ENCODE data around the gene GPC5.
"Not testable (repeated sequence)": the region's sequence is repeated elsewhere in the genome, so short reads cannot be mapped to it uniquely, and the experiment has no call there.

GPC5 gene

DNA sequence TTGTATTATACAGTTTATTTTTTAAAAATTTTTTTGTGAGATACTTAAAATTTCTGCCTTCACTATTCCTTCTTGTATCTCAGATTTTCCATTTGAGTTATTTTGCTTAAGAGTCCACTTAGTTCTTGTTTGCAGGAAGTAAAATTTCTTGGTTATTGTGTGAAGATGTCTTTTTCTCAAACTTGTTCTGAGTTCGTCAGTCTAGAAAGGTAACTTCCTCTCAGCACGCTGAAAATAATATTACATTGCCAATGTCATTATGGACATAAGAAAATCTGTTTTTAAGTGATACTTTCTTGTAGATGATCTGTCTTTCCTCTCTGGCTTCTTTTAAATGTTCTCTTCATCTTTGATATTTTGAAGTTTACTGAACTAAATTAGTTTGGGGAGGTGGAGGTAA is 1096.5 kb downstream of the GPC5 start:
- no peak for FAIRE-seq

DNA sequence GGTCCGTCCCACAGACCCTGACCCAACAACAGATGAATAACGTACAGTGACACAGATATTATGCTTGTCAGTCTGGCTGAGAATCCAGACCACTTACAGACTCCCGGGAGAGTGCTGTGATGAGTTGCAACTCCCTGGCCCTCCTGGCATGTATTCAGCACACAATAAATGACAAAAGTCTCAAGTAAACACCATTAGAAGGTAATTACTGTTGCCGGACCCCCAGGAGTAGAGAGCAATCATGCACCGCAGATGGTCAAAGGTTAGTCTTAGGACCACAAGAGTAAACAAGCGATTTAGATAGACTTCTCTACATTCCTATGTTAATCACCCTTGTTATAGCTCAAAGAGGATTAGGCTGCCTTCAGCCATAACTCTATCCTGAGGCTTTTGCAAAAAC is 1101.8 kb downstream of the GPC5 start:
- FAIRE-seq = no peak

DNA sequence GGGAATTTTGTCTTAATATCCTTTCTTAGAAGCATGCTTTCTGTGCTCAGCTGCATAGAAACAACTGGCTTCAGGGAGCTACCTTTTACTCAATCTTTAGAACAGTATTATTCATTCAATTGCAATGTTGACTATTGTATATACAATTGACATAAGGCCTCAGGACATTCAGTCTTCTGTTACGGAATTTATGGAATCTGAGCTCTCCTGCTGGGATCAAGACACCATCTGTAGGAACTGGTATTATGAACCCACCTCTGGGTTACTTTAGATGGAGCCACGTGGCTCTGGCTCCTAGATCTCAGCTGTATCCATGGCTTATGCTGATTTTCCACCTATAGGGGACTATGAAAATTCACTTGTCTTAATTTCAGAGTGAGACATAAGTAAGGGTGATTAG is 1112.0 kb downstream of the GPC5 start:
- FAIRE-seq = no peak

- FAIRE-seq = no peak
Observed at GRCh38 chr13:92512852-92513251, 1114.4 kb downstream of the GPC5 start.

GRCh38 chr13:92513672-92514071 is 1115.3 kb downstream of the GPC5 start:
- FAIRE-seq = no peak

GRCh38 chr13:92514420-92515125 is 1116.2 kb downstream of the GPC5 start:
- FAIRE-seq = no peak

DNA sequence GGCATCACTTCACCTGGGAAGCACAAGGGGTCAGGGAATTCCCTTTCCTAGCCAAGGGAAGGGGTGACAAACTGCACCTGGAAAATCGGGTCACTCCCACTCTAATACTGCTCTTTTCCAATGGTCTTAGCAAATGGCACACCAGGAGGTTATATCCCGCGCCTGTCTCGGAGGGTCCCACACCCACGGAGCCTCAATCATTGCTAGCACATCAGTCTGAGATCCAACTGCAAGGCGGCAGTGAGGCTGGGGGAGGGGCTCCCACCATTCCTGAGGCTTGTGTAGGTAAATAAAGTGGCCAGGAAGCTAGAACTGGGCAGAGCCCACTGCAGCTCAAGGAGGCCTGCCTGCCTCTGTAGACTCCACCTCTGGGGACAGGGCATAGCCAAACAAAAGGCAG is 1118.5 kb downstream of the GPC5 start:
- FAIRE-seq = not testable (repeated sequence)

- FAIRE-seq = not testable (repeated sequence)
Observed at GRCh38 chr13:92518622-92519021, 1120.2 kb downstream of the GPC5 start.

- FAIRE-seq = no peak
Observed at GRCh38 chr13:92530364-92530763, 1131.9 kb downstream of the GPC5 start.

GRCh38 chr13:92535222-92536006 is 1137.0 kb downstream of the GPC5 start:
- no peak for FAIRE-seq

DNA sequence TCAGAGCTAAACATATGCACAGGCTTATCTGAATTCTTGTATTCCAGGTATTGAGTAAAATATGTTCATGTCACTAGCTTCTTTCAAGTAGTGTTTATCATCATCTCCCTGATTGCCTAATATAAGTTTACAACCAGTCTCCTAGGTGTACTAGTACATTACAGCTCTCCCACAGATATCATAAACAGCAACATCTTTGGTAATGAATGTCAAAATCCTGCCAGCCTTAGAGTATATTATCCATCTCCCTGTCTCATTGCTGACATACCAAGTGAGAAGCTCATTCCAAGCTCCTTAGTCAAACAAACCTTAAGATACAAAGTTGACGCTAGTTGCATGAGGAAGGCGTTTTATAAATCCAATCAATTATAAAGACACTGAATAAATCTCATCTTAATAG is 1139.0 kb downstream of the GPC5 start:
- no peak for FAIRE-seq

GRCh38 chr13:92538164-92538563 is 1139.7 kb downstream of the GPC5 start:
- FAIRE-seq = no peak

GRCh38 chr13:92539148-92539547 is 1140.7 kb downstream of the GPC5 start:
- not testable (repeated sequence) for FAIRE-seq

DNA sequence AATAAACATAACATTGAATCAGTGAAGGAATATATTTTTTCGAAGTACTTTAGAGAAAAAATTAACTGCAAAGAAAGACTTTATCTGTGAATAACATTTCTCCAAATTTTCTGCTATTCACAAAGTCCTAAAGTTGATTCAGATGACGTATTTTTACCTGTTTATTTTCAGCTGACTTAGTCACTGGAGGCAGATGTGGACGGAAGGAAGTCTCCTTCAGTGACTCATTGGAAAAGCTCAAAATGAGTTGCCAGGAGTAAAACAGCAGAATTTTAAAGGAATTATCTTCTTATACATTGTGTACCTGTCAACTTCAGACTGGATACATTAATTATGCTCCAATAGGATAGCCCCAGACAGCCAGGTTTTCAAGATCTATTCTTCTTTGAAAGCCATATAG is 1148.8 kb downstream of the GPC5 start:
- no peak for FAIRE-seq

- no peak for FAIRE-seq
Observed at GRCh38 chr13:92549276-92549675, 1150.9 kb downstream of the GPC5 start.

- FAIRE-seq = no peak
Observed at GRCh38 chr13:92553470-92554114, 1155.2 kb downstream of the GPC5 start.

DNA sequence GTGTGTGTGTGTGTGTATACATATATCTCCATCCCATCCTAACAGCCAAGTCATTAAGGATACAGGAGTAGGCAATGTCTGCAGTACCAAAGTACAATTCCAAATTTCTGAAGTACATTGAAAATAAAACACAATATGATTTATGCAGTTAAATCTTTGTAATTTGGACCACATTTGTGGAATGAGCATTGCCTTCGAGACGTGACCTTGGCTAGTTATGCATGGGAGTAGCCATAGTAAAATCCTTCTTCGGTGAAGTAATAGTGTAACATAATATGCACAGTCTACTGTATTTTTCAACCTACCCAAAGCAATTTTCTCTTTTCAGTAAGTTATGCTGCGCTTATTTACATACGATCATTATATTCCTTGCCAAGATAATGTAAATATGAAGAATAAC is 1162.5 kb downstream of the GPC5 start:
- FAIRE-seq = no peak

DNA sequence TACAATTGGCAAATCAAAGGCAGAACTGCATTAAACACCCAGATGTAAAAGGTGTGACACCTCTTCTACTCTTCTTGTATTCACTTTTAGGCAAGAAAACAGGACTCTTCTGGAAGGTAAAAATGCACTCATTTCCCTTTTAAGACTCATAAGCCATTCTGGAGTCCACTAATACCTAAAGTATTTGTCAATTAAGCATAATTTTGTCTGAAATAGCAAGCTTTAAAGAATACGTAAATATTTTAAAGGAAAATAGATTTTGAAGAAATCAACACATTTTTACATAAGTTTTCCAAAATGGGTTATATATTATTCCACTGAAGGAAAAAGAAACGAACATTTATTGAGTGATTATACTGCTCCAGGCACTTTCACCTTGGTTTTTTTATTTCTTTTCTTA is 1166.5 kb downstream of the GPC5 start:
- peak; percentile 57 for FAIRE-seq

DNA sequence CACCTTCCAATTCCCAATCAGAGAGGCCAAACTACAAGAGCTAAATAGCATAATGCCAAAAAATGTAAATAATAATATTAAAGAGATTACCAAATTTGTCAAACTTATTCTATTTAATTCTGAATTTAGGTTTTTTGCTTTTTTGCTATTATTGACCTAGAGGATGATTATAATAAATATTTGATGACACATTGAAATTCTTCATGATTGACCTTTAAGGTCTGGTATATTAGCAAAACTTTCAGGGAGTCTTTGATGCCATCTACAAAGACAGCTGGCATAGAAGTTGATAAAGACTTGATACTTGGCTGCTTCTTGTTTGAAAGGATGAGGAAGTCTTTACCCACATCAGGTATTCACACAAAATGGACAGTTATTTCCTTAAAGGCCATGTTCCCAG is 1168.3 kb downstream of the GPC5 start:
- no peak for FAIRE-seq

DNA sequence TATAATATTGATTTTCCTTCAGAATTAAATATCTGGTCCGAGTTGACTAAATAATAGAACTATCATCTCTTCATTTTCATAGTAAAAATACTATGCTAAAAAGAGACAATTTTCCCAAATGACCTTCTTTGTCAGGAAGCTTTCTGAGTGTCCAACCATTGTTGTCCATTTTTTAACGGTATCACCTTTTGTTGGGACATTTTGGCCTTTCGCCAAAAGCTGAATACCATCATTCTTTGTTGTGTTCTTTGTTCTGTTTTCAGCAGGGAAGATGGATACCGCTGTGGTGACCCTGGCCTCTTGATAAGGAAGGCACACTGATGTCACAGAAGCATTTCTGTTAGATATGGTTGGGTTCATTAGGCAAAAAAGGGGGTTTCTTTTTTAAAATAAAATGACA is 1173.8 kb downstream of the GPC5 start:
- no peak for FAIRE-seq

DNA sequence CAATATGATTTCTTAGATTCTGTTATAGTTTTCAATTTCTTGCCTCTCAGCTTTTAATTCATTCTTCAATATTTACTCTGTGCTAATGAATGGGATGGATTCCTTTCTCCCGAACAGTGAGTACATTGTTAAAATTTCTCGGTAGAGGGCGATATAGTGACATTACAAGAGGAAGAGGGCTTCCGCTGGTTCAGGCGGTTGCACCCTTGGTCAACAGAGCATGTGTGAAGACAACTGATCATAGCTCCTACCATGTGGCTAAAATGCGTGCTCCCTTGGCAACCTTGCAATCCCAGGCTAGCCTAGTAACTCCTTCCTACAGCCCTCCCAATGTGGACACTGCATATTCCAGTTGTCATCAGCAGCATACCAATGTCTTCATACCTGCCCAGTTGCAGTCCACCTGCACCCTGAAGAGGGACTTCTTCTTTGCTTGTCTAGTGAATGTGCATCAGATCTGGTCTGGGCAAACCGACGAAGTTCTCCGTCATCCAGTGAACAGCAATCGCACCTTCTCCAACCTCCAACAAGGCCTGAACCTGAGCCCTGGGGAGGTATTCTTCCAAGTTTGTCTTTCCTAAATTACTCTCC is 1175.1 kb downstream of the GPC5 start:
- no peak for FAIRE-seq

GRCh38 chr13:92574499-92574898 is 1176.1 kb downstream of the GPC5 start:
- FAIRE-seq = no peak

DNA sequence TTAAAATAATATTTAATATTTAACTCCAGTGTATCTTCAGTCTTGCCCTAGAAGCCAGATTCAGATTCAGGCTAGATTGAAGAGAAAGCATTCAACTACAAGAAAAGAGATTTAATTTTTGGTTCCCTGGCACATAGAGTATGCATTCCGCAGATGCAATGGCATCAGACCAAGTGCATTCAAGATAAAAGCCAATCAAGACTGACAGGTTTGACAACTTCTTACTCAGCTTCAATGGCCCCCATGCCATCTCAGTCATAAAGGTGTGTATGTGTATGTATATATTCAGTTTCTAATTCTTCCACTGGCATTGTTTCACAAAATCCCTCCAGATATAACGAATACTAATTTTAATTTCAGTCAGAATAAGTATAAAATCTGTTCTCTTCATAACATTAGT is 1177.4 kb downstream of the GPC5 start:
- no peak for FAIRE-seq

DNA sequence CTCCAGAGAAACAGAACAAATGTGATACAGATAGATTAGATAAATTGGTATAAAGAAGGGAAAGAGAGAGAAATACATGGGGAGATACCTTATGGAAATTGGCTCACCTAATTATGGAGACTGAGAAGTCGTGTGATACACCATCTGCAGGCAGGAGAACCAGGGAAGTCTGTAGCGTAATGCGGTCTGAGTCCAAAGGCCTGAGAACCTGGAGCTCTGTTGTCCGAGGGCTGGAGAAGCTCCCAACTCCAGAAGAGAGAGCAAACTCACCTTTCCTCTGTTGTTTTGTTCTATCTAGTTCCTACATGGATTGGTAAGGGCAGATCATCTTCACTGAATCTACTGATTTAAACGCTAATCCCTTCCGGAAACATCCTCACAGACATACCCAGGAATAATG is 1179.9 kb downstream of the GPC5 start:
- no peak for FAIRE-seq
